ENCODE measurements around the gene IQCH.

IQCH gene

DNA sequence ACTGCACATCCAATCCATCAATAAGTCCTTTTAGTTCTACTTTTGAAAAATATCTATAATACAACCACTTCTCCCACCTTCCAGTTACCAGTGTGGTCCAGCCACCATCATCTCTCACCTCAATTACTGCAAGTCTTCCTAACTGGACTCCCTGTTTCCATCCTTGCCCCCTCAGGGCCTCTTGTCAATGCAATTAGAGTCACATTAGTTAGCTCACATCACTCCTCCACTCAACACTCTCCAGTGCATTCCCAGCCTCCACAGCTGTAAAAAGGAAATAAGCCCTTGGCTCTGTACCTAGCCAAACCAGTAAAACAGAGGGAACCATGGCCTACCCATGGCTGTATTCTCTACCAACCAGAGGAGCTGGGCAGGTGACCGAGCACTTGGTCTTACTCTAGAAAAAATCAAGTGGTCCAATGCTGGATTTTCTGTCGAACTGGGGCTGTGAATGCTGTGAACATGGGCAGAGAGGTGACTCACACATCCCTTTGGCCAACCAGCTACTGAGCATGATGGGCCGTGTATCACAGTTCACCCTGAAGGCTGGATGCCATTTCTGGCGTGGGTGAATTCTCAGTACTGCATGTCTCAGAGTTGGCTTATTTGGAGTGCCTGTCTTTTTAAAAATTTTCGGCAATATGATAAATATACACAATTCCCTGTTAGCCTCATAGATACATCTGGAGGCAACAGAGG is 203.9 kb downstream of the IQCH start:
- no peak for DNase-seq

DNA sequence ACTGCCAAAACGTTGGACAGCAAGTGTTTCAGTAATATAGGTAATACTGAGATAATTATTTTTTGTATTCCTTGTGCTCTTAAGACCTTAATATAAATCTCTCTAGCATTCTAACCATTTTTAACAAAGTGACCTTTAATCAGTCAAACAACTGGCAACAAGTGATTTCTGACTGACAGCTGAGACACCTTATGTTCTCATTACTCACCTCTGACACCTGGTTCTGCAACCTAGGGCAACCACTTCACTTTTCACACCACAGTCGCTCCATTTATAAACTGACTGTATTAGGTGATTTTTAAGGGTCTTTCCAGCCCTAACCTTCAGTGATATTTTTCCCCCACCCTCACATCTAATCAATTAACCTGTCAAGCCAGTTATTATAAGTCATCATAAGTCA is 205.9 kb downstream of the IQCH start:
- no peak for DNase-seq

DNA sequence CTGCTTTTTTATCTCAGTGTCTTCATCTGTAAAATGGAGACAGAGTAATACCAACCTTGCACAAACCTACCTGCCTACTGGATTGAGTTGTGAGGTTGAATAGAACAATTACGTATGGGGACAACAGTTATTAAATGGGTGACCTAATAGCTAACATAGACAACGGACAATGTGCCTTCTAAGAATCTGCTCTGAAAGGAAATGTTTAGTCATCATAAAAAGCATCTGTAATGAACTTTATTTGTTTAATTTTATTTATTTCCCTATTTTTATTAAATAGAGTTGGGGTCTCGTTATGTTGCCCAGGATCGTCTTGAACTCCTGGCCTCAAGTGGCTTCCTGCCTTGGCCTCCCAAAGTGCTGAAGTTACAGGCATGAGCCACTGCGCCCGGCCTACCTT is 207.1 kb downstream of the IQCH start:
- DNase-seq = no peak

DNA sequence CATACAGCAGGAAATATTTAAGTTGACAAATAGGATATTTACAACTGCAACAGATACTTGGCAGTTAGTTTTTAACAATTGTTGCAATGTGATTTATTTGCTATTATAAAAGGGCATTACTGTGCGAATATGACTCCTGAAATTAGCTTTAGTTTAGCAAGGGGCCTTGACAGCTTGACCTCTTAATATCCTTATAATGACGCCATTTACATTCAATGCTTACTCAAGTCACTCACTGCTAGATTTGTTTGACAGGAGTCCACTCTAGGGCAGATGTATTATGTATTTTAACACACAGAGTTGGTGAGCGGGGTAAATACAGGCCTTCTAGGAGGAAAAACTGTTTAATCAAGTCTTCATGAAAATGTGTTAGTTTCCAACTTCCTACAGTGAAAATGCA is 208.3 kb downstream of the IQCH start:
- no peak for DNase-seq

DNA sequence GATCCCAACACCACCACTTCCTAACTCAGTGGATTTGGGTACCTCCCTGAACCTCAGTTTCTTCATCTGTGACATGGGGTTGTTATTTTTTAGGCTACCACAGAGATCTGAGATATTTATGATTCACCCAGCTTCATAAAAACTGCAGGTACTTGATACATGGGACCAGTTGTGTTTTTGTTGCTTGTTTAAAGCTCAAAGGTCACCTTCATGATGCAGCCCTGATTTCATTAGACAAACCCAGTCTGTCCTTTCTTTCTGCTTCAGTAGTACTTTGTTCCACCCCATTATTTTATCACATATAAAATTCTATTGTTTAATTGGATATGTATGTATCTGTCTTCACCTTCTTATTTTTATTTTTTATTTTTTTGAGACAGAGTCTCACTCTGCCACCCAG is 208.9 kb downstream of the IQCH start:
- DNase-seq = no peak

DNA sequence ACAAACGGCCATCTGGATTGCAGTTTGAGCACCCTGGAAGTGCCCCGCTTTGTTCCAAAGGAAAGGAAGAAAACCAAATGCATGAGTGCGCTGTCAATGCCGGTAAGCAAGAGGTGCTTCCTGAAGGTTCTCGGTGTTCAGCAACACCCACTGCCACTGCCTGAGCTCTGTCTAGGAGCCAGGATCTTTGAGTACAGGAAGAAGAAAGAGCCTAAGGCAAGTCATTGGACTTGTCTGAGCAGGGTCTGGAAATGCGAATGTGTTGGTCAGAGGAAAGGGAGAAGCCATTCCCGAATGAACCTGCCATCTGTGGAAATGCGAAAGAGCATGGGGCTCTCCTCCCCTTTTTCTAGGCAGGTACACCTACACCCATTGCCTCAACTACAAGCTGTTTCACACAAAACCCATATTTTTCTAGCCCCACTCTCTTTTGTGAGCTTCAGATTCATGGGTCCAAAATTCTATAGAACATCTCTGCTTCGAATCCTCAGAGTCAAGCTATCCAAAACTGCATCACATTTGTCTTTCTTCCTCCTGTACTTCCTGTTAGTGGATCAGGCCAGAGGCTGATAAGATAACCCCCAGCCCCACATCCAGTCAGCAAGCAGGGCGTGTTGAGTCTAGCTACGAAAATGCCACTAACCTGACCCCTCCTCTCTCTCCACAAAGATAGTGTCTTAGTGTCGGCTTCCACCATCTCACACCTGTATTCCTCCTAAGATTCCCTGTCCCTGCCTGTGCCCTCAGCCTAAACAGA is 210.8 kb downstream of the IQCH start:
- DNase-seq = no peak

DNA sequence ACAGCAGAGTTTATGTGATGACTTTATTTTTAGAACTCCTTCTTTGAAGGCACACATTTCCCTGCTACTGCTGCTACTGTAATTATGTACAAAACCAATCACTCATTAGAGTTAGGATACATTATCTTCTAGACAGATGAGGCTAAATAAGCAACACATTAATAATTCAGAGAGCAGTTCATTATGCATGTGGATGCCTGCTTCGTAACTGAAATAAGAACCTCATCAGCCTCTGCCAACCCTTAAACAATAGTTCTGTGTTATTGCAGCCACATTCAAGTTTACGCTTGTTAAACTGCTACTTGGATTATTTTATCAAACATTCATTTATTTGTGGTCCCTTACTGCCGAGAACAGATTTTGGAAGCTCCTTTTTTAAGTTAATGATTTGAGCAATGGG is 213.8 kb downstream of the IQCH start:
- DNase-seq = no peak

DNA sequence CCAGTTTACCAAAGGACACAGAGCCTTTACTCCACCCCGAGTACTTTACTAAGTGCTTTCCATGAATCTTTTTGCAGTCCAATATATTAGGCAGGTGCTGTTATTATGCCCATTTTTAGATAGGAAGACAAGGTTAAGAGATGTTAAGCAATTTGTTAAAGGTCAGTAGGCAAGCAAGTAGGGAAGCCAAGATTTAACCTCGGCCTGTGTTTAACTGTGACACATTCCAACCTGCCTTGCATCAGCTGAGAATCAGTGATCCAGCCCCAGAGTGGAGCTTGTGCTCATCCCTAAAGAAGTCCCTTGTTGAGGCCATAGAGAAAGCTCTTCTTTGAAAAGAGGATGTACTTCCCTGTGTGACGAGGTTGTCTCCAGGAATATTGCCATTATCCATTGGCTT is 215.1 kb downstream of the IQCH start:
- DNase-seq = no peak

DNA sequence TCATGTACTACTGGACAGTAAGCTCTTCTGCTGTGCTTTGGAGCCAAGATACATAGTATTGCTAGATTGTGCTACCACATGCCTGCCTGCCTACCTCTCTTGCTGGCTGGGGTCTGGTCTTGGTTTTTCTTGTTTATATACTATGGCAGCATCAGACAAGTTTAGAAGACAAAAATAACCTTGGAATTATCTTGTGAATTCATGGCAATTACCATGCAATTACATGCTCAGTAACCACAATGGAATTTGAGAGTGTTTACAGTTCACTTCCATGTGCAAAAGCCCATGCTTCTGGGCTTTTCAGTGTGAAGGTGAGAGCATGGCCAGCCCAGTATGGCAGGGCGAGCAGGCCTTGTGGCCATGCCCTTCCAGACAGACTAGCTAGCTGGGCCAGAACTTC is 218.4 kb downstream of the IQCH start:
- DNase-seq = no peak

DNA sequence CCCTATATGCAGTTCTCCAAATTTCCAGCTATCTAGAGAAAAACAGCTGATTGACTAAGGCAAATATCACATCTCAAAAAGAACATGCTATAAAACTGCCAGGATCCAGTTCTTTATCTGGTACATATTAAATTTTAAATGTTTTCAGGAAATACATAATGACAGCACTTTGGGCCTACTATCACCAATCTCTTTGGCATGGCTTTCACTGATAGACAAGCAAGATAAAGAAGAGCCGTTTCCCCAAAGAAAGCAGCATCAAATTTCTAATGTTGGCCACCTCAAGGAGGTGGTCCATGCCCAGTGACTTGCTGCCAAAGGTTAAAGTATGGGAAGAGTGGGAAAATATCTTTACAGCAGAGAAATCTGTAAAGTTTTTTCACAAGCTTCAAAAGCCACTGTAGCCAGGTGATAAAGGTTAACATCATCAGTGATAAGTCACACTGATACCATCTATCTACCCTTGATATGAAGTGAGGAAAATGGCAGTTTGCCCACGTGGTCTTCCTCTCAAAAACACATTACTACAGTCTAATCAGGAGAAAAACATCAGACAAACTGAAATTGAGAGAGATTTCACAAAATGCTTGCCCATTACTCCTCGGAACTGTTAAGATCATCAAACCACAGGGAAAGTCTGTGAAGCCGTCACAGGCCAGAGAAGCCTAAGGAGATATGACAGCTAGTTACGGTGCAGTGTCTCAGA is 220.0 kb downstream of the IQCH start:
- no peak for DNase-seq

DNA sequence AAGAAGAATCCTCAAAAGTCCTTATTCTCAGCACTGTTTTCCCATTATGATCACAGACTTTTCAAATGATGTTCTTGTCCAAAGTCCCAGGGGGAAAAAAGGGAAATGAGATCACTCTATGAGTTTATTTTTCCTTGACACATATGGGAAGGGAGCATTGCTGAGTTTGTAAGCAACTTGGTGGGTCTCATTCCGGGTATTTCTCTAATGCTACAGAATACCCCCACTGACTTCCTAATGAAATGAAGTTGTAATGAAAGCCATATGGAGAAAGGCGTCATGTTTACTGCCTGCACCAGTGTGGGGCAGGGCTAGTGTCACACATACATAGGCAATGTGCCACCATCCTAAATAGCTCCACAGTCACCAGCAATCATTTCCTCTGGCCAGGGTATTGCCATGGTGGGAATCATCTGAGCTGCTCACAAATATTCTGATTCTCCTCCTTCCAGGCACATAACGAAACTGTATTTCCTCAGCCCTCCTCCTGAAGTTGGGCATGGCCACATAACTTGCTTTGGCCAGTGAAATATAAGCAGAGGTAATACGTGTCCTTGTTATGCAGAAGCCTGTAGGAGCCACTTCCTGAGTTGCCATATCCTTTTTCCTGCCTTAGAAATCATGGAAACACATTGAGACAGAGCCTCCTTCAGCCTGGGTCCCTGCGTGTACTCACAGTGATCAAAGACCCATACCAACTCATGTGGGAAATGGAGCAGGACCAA is 225.4 kb downstream of the IQCH start:
- DNase-seq = no peak

DNA sequence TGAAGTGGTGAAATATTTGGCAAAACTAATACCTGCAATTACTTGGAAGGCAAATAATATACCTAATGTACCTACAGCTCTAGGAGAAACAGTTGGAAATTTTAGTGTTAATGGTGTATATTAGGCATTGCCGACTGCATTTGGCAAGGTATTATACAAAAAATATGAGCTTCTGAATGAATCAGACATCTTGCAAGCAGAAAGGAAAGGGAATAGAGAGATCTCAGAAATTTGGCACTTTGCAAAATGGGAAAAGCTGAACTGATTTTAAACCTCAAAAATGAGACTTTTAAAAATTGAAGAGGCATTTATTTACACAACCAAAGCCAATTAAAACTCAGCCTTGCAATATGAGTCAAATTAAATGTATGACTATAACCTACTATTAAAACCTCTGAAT is 226.2 kb downstream of the IQCH start:
- no peak for DNase-seq

DNA sequence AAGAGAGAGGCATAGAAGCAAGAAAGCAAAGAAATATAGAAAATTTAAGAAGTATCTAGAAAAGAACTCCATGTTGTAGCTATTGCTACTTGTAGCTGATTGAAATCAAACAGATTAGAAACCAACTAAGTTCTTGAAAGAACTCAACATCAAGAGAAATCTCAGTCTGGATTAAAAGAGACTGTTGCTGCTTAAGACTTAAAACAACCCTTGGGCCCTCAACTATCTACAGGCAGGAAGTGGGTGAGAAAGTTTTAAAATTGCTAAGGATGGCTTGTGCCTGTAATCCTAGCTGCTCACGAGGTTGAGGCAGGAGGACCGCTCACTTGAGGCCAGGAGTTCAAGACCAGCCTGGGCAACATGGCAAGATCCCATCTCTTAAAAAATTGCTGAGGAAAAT is 227.1 kb downstream of the IQCH start:
- no peak for DNase-seq

DNA sequence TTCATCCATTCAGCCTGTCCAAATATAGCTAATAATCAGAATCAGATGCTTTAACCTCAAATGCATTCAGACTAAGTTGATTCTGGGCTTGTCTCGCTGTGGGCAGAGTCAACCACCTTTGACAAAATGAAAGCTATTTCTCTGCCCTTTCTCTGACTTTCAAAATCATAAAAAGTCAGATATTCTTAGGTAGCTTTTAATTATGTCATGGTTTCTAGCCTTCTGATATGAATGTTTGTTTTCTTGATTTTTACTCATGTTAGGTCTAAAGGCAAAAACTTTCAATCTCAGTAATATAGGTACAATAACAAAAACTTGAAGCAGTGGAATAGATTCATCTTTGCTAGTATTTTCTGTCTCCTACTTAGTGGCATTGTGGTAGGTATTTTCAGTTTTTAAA is 241.0 kb downstream of the IQCH start:
- no peak for DNase-seq

DNA sequence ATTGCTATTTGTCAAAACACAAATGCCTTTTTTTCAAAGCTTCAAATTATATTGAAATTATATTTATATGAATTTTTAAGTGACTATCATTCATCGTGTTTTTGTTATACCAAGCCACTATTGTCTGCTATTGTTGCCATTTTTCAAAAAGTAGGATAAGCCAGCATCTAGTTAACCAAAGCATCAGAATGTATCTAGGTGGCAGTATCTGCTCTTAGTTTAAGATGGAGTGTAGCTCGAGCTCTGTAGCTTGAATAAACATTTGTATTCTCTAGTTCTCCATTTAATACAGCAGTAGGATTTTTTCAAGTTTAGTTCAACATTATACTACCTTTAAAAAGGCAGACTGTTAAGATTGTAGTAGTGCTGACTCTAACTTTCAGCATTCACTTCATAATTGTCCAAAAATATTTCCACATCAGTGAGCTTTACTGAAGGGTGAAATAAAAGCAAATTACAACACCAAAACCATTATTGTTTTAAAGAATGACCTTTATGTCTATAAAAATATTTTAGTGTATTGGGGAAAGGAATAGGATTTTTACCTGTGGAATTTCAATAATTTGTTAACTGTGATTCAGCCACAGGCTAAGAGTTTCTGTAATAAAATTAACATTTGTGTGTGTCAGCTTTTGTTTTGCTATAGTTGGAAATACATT is 246.7 kb downstream of the IQCH start:
- DNase-seq = no peak

DNA sequence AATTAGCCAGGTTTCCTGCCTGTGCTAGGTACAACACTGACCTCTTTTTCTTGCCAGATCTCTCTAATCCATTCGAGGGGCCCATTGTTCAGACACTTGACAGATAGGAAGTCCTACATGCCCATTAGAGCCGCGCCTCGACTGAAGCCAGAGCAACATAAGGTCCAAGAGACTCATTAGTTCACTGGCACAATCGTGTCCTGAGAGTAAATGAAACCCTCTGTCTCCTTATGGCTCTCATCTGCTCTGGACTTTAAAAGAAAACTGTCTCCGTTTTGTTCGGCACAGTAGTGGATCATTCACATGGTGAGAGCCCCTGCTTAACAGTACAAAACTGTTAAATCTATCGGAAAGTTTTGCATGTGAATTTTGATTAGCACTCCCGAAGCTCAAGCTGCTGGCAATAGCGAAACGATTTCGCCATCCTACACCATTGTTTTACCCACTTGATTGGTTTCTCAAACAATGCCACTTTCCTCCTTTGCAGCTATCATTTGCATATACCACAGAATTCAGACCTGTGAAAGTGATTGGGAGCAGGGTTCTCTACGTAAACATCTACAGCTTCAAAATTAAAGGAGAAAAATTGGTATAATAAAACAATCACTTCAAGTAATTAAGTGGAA is 247.4 kb downstream of the IQCH start:
- DNase-seq = no peak

DNA sequence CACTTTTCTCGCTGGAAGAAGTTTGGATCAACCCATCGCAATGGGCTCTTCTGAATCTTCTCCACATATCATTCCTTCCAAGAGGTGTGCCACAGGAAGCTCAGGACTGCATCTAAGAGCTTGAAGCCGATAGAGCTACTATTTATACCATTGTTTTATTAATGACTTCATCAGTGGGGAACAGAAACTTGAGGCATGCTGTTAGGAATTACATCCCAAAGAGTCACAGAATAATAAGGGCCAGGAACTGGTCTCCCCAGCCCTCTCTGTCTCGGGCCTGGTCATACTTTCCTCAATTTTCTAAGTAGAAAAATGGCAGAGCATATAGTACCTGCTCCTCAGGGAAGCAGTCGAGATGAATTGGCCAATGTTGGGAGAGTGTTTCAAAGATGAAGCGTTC is 249.5 kb downstream of the IQCH start:
- DNase-seq = no peak

DNA sequence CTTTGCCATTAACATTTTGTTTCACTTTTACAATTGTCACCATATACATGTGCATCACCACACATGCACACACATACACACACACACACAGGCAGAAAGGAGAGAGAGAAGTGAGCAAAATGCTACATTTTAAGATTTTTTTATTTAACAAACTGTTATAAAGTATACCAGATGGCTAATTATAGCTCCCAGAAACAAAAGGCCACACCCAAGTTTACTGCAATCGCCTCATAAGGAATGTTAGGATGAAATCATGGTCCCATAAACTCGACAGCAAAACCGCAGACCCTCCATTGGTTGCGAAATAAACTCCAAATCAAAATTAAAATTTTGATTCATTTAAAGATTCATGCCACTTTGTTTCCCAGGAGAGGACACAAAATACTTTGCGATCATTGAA is 250.2 kb downstream of the IQCH start:
- DNase-seq = no peak

DNA sequence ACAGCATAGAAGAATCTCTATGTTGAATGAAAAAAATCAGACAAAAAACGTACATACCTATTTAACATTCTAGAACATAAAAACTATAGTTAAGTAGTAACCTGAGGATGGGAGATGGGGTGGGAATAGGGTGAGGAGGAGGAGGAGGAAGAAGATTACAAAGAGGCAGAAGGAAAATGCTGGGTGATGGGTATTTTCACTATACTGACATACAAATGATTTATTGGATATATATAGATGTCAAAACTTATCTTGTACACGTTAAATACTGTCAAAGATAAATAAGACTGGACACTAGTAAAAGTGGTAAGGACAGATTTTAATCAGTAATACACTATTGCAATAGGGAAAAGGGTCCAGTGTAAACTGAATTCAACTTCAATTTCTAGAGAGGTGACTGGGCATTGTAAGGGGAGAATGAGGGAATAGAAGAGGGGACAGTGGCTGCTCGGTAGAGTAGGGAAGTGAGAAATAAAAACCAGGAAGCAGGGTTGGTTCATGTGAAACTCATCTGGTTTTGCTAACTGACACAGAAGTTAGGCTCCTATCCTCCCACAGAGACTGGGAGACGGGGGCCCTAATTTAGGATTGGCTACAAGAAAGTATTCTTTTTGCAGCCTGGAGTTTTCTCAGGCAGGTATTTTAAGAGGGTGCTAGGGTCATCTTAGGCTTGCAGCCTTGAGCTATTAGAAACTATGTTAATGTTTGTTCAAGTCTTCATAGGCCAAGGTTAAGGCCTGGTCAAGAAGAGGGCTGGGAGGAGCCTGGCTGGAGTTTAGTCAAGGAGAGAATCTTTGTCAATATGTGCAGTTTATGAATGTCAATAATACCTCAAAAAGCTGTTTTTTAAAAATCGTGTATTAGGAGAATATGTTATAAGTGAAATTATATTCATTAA is 251.3 kb downstream of the IQCH start:
- DNase-seq = no peak

DNA sequence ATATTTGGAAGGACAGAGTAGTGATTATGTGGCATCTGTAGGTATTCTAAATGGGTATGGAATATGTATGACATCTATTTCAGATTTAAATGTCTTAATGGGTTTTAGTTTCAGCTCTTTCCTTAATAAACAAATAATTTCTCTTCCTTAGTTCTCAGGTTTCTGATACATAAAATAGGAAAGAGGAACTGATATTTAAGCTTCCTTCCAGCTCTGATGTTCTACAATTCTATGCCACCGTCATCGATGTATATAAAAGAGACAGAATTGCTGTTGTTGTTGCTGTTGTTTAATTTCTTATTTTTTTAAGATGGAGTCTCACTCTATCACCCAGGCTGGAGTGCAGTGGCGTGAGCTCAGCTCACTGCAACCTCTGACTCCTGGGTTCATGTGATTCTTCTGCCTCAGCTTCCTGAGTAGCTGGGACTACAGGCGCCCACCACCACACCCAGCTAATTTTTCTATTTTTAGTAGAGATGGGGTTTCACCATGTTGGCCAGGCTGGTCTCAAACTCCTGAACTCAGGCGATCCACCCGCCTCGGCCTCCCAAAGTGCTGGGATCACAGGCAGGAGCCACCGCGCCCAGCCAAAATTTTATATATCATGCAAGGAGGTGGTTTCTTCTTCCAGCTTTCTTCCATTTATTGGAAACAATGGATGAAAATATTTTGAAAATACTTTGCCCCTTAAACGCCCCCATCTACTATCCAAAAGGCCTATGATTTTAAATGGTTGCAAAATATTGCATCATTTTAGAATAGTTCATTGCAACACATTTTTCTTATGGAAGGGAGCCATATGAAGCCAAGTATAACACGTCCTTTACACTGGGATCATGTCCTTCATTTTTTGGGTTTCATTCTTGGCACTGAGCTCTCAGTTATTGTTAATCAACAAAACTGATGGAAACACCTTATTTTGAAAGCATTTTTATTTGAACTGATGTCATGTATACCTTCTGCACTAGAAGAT is 252.5 kb downstream of the IQCH start:
- no peak for DNase-seq

All from activated naive CD4-positive, alpha-beta T cell (primary cell).